T-helper 1 cell treated with Interleukin-12 subunit alpha and Interleukin-12 subunit beta and Interleukin-4 antibody, amounts not matched to agents 30 ng/mL and 1 ng/mL, for 36 hours (primary cell): ENCODE results near the gene UBR4. TPM values are rescaled to one million over a fixed set of nuclear protein-coding genes. Genes with fewer than 3 reads are reported as not detected.

Experiments
- intact Hi-C: fragments of 100-400 bp; cut with micrococcal nuclease; formaldehyde crosslinking; loops from one replicate; pipeline ENCODE4 v1.15.1; 2024
- total RNA-seq: library from RNA; stranded (reverse); gene quantifications from 2 replicates; pipeline ENCODE4 v1.2.3, GENCODE V29; 2022

Gene UBR4
- total RNA-seq, 1 donor from 2014 or later, result 142 TPM

- intact Hi-C loops, result no loop called here
Measured at GRCh38 chr1:19149736-19150135, 60.3 kb downstream of the UBR4 start.

- intact Hi-C loops, result no loop called here
Measured at GRCh38 chr1:19140465-19140864, 69.6 kb downstream of the UBR4 start.

- intact Hi-C loops, result no loop called here
Measured at GRCh38 chr1:19139711-19140110, 70.4 kb downstream of the UBR4 start.

- intact Hi-C loops, result no loop called here
Measured at GRCh38 chr1:19138958-19139581, 71.0 kb downstream of the UBR4 start.

- intact Hi-C loops, result no loop called here
Measured at GRCh38 chr1:19138331-19138730, 71.7 kb downstream of the UBR4 start.

GRCh38 chr1:19137158-19137557 lies 72.9 kb downstream of the UBR4 start:
- intact Hi-C loops, result no loop called here

- intact Hi-C loops, result no loop called here
Measured at GRCh38 chr1:19133360-19133759, 76.7 kb downstream of the UBR4 start.

- intact Hi-C loops, result no loop called here
Measured at GRCh38 chr1:19130468-19130867, 79.6 kb downstream of the UBR4 start.

GRCh38 chr1:19128968-19129514 lies 81.0 kb downstream of the UBR4 start:
- intact Hi-C loops, result no loop called here

- intact Hi-C loops, result loop anchor here (1.0 kb wide), 1 partner anchor 117 kb away; no protein-coding TSS in a partner anchor
Measured at GRCh38 chr1:19124273-19124672, 85.8 kb downstream of the UBR4 start.

GRCh38 chr1:19123837-19124236 lies 86.2 kb downstream of the UBR4 start:
- intact Hi-C loops, result loop anchor here (1.0 kb wide), 1 partner anchor 117 kb away; no protein-coding TSS in a partner anchor

GRCh38 chr1:19122668-19123067 lies 87.4 kb downstream of the UBR4 start:
- intact Hi-C loops, result no loop called here

- intact Hi-C loops, result no loop called here
Measured at GRCh38 chr1:19121192-19121591, 88.9 kb downstream of the UBR4 start.

GRCh38 chr1:19120070-19120469 lies 90.0 kb downstream of the UBR4 start:
- intact Hi-C loops, result no loop called here

- intact Hi-C loops, result no loop called here
Measured at GRCh38 chr1:19115082-19115808, 94.8 kb downstream of the UBR4 start.

- intact Hi-C loops, result loop anchor here (1.0 to 2.0 kb wide), 4 partner anchors 127 to 229 kb away; partner anchors contain the start of gene ALDH4A1
Measured at GRCh38 chr1:19113697-19114092, 96.4 kb downstream of the UBR4 start.

GRCh38 chr1:19112891-19113696 lies 97.0 kb downstream of the UBR4 start:
- intact Hi-C loops, result loop anchor here (1.0 to 2.0 kb wide), 4 partner anchors 128 to 229 kb away; partner anchors contain the start of gene ALDH4A1

- intact Hi-C loops, result no loop called here
Measured at GRCh38 chr1:19110257-19110927, 99.7 kb downstream of the UBR4 start.

- intact Hi-C loops, result no loop called here
Measured at GRCh38 chr1:19109545-19109944, 100.5 kb downstream of the UBR4 start.

- intact Hi-C loops, result no loop called here
Measured at GRCh38 chr1:19101244-19101643, 108.8 kb downstream of the UBR4 start.

GRCh38 chr1:19100028-19100427 lies 110.0 kb downstream of the UBR4 start:
- intact Hi-C loops, result no loop called here
